Parathyroid adenoma (tissue), 2 donors: ENCODE measurements around the gene PPFIA2.
A peak's percentile ranks its signal among the peaks of the same experiment; 100 is the strongest.

ENCODE experiments used
- H2AFZ ChIP-seq: fragments of 300-600 bp; sonication (generic); one replicate; pipeline ENCODE4 v1.7.0; 2017; ENCODE audit warnings: antibody characterized with exemption, mild to moderate bottlenecking
- H3K27ac ChIP-seq: fragments of 300-600 bp; sonication (generic); one replicate; pipeline ENCODE4 v1.7.0; 2017
- H3K27me3 ChIP-seq: fragments of 300-600 bp; sonication (generic); one replicate; pipeline ENCODE4 v1.7.0; 2017; ENCODE audit warnings: low read length; ENCODE audit not compliant: control insufficient read depth, insufficient read depth
- H3K36me3 ChIP-seq: fragments of 300-600 bp; sonication (generic); one replicate; pipeline ENCODE4 v1.7.0; 2017; ENCODE audit warnings: low read length; ENCODE audit not compliant: control insufficient read depth, insufficient read depth
- H3K4me1 ChIP-seq: fragments of 300-600 bp; sonication (generic); one replicate; pipeline ENCODE4 v1.7.0; 2017; ENCODE audit warnings: control low read depth
- H3K4me2 ChIP-seq: fragments of 300-600 bp; sonication (generic); one replicate; pipeline ENCODE4 v1.7.0; 2017; ENCODE audit warnings: low read length
- H3K4me3 ChIP-seq: fragments of 300-600 bp; sonication (generic); one replicate; pipeline ENCODE4 v1.7.0; 2017; ENCODE audit warnings: low read depth, low read length
- H3K79me2 ChIP-seq: fragments of 300-600 bp; sonication (generic); one replicate; pipeline ENCODE4 v1.7.0; 2017; ENCODE audit warnings: control low read depth
- H3K9ac ChIP-seq: fragments of 300-600 bp; sonication (generic); one replicate; pipeline ENCODE4 v1.7.0; 2017; ENCODE audit warnings: mild to moderate bottlenecking
- H3K9me3 ChIP-seq: fragments of 300-600 bp; sonication (generic); one replicate; pipeline ENCODE4 v1.7.0; 2017; ENCODE audit warnings: low read length; ENCODE audit not compliant: control insufficient read depth
- TF ChIP-seq, protein P1 (sequence below): fragments of 300-600 bp; sonication (generic); IDR thresholded peaks from one replicate; pipeline ENCODE4 v1.7.0; 2017; ENCODE audit warnings: antibody characterized with exemption, mild to moderate bottlenecking
- donor health status: primary hyperparathyroidism.

PPFIA2 gene

DNA sequence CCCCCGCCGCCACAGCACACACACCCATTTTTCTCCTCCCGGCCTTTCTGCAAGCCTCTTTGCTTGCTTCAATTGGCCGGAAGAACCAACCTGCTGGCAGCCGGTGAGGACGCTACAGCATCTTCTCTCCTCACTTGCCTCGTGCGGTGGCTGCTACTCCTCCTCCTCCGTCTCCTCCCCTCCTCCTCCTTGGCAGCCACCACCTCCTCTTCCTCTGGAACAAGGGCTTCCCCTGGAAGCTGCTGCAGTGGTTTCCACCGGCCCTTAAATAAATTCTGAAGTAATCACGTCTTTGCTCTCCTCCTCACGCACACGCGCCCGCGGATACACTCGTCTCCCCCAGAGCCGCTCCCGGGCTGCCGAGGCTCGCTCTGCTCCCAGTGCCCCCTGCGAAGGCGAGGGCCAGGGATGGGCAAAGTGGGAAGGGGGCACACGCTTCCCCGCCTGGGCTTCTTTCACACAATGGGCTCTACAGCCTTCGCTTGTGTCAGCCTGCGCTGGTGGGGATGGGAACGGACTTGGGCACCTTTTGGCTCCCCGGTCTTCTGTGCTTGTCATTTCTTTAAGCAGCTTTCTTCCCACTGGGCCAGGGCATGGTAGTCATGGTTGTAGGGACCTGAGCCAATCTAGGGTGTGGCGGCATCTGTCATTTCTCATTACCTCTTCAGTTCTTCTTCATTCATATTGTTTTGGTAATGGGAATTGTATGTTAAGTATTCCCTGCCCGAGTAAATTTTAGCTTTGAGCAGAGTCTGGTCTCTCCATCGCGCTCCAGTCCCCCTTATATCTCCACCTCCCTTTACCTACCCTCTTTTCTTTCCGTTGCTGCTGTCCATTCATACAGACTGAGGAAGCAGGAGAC lies at the start of gene PPFIA2:
TSS of gene PPFIA2 (minus strand) at position 161 of the 862 bp plus-strand sequence.
- Histone ChIP-seq H2AFZ (peak within 1 kb of the TSS; percentile 31), H3K9ac (no peak within 1 kb of the TSS), H3K27me3 (no peaks in the 10 kb centered on the region), H3K4me3 (peak within 1 kb of the TSS; percentile 40), H3K4me2 (peak within 1 kb of the TSS; percentile 59), H3K9me3 (no peaks in the 10 kb centered on the region), H3K79me2 (no peaks in the 10 kb centered on the region), H3K4me1 (no peaks in the 10 kb centered on the region), H3K27ac (no peak within 1 kb of the TSS), H3K36me3 (no peaks in the 10 kb centered on the region)
- TF ChIP-seq, protein P1, sequence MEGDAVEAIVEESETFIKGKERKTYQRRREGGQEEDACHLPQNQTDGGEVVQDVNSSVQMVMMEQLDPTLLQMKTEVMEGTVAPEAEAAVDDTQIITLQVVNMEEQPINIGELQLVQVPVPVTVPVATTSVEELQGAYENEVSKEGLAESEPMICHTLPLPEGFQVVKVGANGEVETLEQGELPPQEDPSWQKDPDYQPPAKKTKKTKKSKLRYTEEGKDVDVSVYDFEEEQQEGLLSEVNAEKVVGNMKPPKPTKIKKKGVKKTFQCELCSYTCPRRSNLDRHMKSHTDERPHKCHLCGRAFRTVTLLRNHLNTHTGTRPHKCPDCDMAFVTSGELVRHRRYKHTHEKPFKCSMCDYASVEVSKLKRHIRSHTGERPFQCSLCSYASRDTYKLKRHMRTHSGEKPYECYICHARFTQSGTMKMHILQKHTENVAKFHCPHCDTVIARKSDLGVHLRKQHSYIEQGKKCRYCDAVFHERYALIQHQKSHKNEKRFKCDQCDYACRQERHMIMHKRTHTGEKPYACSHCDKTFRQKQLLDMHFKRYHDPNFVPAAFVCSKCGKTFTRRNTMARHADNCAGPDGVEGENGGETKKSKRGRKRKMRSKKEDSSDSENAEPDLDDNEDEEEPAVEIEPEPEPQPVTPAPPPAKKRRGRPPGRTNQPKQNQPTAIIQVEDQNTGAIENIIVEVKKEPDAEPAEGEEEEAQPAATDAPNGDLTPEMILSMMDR = no peak

DNA sequence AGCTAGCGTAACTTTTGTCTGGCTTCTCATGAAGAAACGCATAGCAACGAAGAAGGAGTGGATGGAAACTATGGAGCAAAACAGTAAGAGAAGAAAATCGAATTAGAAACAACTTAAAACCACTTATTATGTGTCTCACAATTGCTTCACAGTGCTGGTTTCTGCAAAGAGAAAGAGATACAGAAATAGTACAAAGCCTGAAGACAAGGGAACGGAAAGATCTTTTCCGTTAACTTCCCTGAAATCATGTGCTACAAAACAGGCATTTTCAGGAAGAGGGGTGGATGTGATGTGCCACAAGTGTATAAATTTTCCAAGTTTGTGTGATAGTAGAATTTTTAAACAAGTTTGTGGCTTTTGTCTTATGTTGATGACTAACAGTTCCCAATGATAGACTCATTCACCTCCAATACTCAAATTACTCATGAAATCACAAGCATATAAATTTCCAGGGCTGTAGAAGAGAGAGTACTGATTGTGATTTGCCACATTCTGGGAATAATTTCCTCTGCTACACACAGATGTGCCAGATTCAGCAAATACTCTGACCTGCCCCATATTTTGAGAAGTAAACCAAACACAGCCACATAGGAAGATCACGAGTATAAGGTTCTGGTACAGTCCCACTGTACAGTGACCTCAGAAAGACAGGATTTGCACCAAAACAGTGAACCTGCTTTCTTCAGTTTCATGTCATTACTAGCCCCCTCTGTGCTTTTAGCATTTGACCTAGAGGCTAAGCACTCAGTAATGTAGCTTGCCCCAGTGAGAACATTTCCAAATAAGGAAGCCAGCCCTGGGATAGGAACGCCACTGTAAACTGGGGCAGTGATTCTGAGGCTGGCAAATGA lies 41.4 kb upstream of the PPFIA2 start:
- TF ChIP-seq, protein P1 = no peak
- H3K4me3 ChIP-seq = no peak overlapping the region
- no peak overlapping the region for H3K9ac ChIP-seq
- no peaks in the 10 kb centered on the region for H3K36me3 ChIP-seq
- no peaks in the 10 kb centered on the region for H3K4me1 ChIP-seq
- no peaks in the 10 kb centered on the region for H3K79me2 ChIP-seq
- no peak overlapping the region for H2AFZ ChIP-seq
- H3K4me2 ChIP-seq = no peak overlapping the region
- no peaks in the 10 kb centered on the region for H3K9me3 ChIP-seq
- no peaks in the 10 kb centered on the region for H3K27me3 ChIP-seq
- H3K27ac ChIP-seq = no peak overlapping the region

DNA sequence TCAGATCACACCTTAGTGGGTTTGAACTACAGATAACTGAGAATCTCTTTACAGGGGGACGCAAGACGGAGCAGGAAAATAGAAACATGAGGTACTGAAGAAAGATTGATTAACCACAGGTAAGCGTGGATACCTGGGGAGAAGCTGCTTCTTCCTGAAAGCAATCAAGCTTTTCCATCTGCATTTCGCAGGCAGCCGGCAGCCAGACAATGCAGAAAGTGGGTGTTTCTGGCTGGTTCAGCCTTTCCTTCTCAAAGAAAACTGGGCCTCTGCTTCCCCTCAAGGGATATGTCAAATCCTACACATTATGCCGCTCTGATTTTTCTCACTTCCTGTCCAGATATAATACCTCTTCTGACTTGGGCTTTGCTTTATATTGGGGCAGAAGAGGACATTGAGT lies 39.1 kb upstream of the PPFIA2 start:
- no peaks in the 10 kb centered on the region for H3K27me3 ChIP-seq
- TF ChIP-seq, protein P1 = no peak
- no peak overlapping the region for H3K9ac ChIP-seq
- H3K4me1 ChIP-seq = no peaks in the 10 kb centered on the region
- H3K4me2 ChIP-seq = no peak overlapping the region
- H3K36me3 ChIP-seq = no peaks in the 10 kb centered on the region
- H2AFZ ChIP-seq = no peak overlapping the region
- H3K4me3 ChIP-seq = no peak overlapping the region
- no peaks in the 10 kb centered on the region for H3K79me2 ChIP-seq
- no peak overlapping the region for H3K27ac ChIP-seq
- H3K9me3 ChIP-seq = no peaks in the 10 kb centered on the region

DNA sequence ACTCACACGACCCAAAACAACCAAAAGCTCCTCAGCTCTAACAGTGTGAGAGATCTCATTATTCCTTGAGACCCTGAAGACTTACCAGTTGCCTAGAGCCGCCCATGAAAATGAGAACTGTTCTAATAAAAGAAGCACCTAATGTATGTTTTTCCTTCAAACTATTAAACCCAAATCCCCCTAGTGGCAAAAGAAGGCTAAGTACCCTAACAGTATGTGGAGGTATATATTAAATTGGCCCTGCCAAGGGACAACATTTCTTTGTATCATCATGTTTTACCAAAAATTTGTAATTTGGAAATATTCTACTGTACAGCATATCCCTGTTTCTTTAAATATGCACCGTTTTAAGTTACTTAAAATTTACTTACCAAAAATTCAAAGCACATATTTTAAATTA lies 38.0 kb upstream of the PPFIA2 start:
- H2AFZ ChIP-seq = no peak overlapping the region
- no peak overlapping the region for H3K4me2 ChIP-seq
- TF ChIP-seq, protein P1 = no peak
- H3K79me2 ChIP-seq = no peaks in the 10 kb centered on the region
- H3K36me3 ChIP-seq = no peaks in the 10 kb centered on the region
- H3K4me3 ChIP-seq = no peak overlapping the region
- no peaks in the 10 kb centered on the region for H3K27me3 ChIP-seq
- H3K9me3 ChIP-seq = no peaks in the 10 kb centered on the region
- H3K27ac ChIP-seq = no peak overlapping the region
- no peak overlapping the region for H3K9ac ChIP-seq
- H3K4me1 ChIP-seq = no peaks in the 10 kb centered on the region
